Caco-2 (cell line): ENCODE measurements around the gene KCNAB1. TPM values are rescaled to one million over a fixed set of nuclear protein-coding genes. Genes with fewer than 3 reads are reported as not detected.

Source experiments
- BruUV-seq: library from RNA; stranded (reverse); fragments of 400-500 nt; replicated peaks from 2 replicates; lab custom pipeline; 2021; lab: Mats Ljungman, UMichigan
- CTCF ChIA-PET: fragments of 300-600 bp; sonication (Branson Sonifier 250); formaldehyde crosslinking; loops from one replicate; lab custom pipeline; 2022; ENCODE audit warnings: antibody characterized with exemption; lab: Charles Lee
- POLR2A ChIA-PET: fragments of 300-600 bp; sonication (Branson Sonifier 250); formaldehyde crosslinking; loops from one replicate; lab custom pipeline; 2022; ENCODE audit warnings: antibody characterized with exemption; lab: Charles Lee
- DNase-seq, 2 experiments: peaks; one replicate each; pipeline versions ENCODE4 v3.0.0 to v3.0.0-alpha.2; 2020 to 2022
- H3K27me3 ChIP-seq: replicated peaks from 2 replicates; pipeline ENCODE4 v1.6.0; 2011; ENCODE audit warnings: low read length; ENCODE audit not compliant: control insufficient read depth, insufficient read depth
- H3K36me3 ChIP-seq: 2 replicates; pipeline ENCODE4 v1.5.1; 2011; ENCODE audit warnings: low read length; ENCODE audit not compliant: control insufficient read depth, insufficient read depth
- H3K4me1 ChIP-seq: fragments of 250-450 bp; sonication (Bioruptor Pico); 2 replicates; pipeline ENCODE4 v1.5.1; 2020; ENCODE audit warnings: mild to moderate bottlenecking
- H3K4me3 ChIP-seq: 2 replicates; pipeline ENCODE4 v1.5.1; 2011; ENCODE audit warnings: low read depth, mild to moderate bottlenecking, control low read depth, low read length
- H3K9me3 ChIP-seq: fragments of 250-450 bp; sonication (Bioruptor Pico); 2 replicates; pipeline ENCODE4 v1.5.1; 2020; ENCODE audit warnings: mild to moderate bottlenecking, moderate library complexity
- H3K27ac Mint-ChIP-seq: one replicate; pipeline ENCODE4 v1.8.0; 2022; ENCODE audit warnings: mixed read lengths; ENCODE audit not compliant: unreplicated experiment
- H3K27me3 Mint-ChIP-seq: one replicate; pipeline ENCODE4 v1.8.0; 2022; ENCODE audit warnings: mixed read lengths; ENCODE audit not compliant: insufficient read depth, unreplicated experiment
- H3K36me3 Mint-ChIP-seq: one replicate; pipeline ENCODE4 v1.8.0; 2022; ENCODE audit warnings: mild to moderate bottlenecking, mixed read lengths; ENCODE audit not compliant: insufficient read depth, unreplicated experiment
- H3K4me1 Mint-ChIP-seq: one replicate; pipeline ENCODE4 v1.8.0; 2022; ENCODE audit warnings: low read depth, mixed read lengths; ENCODE audit not compliant: unreplicated experiment
- H3K4me3 Mint-ChIP-seq: one replicate; pipeline ENCODE4 v1.8.0; 2022; ENCODE audit warnings: mild to moderate bottlenecking, moderate library complexity, mixed read lengths; ENCODE audit not compliant: unreplicated experiment
- H3K9me3 Mint-ChIP-seq: one replicate; pipeline ENCODE4 v1.8.0; 2022; ENCODE audit warnings: mixed read lengths; ENCODE audit not compliant: unreplicated experiment
- CTCF ChIP-seq, 2 experiments: fragments of 200-600 bp in 1 of 2; IDR thresholded peaks; 1 replicate in 1 of 2; 2 replicates in 1 of 2; pipeline versions ENCODE4 v1.5.1 to v1.8.0; 2011 to 2022; ENCODE audit warnings: antibody characterized with exemption in 1 of 2, control low read depth in 1 of 2, inconsistent platforms in 1 of 2, low read depth in 1 of 2, low read length in 1 of 2, mild to moderate bottlenecking in 1 of 2, moderate library complexity in 1 of 2; ENCODE audit not compliant: insufficient read depth in 1 of 2, severe bottlenecking in 1 of 2, unreplicated experiment in 1 of 2
- intact Hi-C: fragments of 100-400 bp; cut with micrococcal nuclease; formaldehyde crosslinking; loops from one replicate; pipeline ENCODE4 v1.10.0; 2022; ENCODE audit not compliant: unreplicated experiment
- total RNA-seq: library from RNA; stranded (reverse); gene quantifications from 2 replicates; pipeline ENCODE4 v1.2.3, GENCODE V29; 2022

The KCNAB1 gene
- total RNA-seq, 1 experiment from 2014 or later = 0.14 TPM

- POLR2A ChIA-PET = no interaction called here
- CTCF ChIA-PET = no interaction called here
- H3K9me3 Mint-ChIP-seq = no peaks in the 10 kb centered on the region
- Histone ChIP-seq H3K9me3 (no peaks in the 10 kb centered on the region), H3K4me3 (no peak overlapping the region), H3K27me3 (no peaks in the 10 kb centered on the region; the same call in 1 of the 2 replicates), H3K4me1 (no peaks in the 10 kb centered on the region), H3K36me3 (no peaks in the 10 kb centered on the region)
- H3K4me3 Mint-ChIP-seq = no peak overlapping the region
- H3K27me3 Mint-ChIP-seq = peaks cover 20% of the 10 kb centered on the region
- H3K4me1 Mint-ChIP-seq = no peaks in the 10 kb centered on the region
- intact Hi-C loops = no loop called here
- BruUV-seq = no TSS peak
- no peak overlapping the region for H3K27ac Mint-ChIP-seq
- H3K36me3 Mint-ChIP-seq = no peaks in the 10 kb centered on the region
- DNase-seq = no peak
- no peak for TF ChIP-seq CTCF (IDR thresholded peaks at IDR 0.05; ENCODE audit: insufficient read depth in 1 of 2, low read depth in 1 of 2, low read length in 1 of 2, severe bottlenecking in 1 of 2, unreplicated experiment in 1 of 2)
Measured at GRCh38 chr3:156109989-156110388, 10.4 kb upstream of the KCNAB1 start.

DNA sequence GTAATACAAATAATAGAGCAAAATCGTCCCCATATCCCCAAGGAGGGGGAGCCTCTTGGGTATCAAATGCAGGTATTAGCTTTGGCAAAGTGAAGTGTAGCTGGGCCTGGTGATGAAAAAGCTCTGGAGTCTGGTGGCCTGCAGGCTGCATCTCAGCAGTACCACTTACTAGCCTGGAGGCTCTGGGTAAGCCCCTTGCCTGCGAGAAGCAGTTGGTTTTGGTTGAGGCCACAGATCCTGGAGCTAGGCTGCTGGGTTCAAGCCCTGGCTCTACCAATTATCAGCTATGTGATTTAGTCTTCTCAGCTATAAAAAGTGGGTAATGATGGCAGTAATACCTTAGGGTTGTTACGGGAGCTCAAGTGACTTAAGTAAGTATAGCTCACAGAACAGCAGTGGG is 6.1 kb downstream of the KCNAB1 start:
- no peak for DNase-seq
- Mint-ChIP-seq H3K9me3 (no peaks in the 10 kb centered on the region), H3K36me3 (no peaks in the 10 kb centered on the region), H3K27ac (no peak overlapping the region), H3K4me3 (no peak overlapping the region), H3K27me3 (peaks cover 14% of the 10 kb centered on the region), H3K4me1 (no peaks in the 10 kb centered on the region)
- Histone ChIP-seq H3K4me1 (no peaks in the 10 kb centered on the region), H3K27me3 (no peaks in the 10 kb centered on the region), H3K4me3 (no peak overlapping the region), H3K9me3 (no peaks in the 10 kb centered on the region), H3K36me3 (no peaks in the 10 kb centered on the region)
- no TSS peak for BruUV-seq
- TF ChIP-seq CTCF (IDR thresholded peaks at IDR 0.05; ENCODE audit: insufficient read depth in 1 of 2, low read depth in 1 of 2, low read length in 1 of 2, severe bottlenecking in 1 of 2, unreplicated experiment in 1 of 2) = no peak
- intact Hi-C loops = no loop called here
- CTCF ChIA-PET = no interaction called here
- POLR2A ChIA-PET = no interaction called here

DNA sequence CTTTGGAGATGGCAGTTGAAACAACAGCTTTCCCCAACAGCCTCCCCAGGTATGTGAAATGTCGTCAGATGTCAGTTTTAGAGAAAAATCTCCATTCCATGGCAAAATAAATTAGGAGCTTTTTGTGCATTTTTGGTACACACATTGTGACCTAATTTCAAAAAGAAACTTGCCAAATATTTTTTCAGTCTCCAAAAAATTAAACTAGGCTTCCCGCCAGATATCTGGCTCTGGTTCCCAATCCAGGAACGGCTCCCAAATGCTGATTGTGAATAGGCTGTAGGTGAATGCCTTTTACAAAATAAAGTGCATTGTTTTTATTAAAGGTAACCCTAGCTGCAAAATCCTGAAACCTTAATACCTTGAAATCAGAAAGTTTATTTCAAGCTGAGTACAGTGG is 10.9 kb downstream of the KCNAB1 start:
- no peak for DNase-seq
- Histone ChIP-seq H3K36me3 (no peaks in the 10 kb centered on the region), H3K4me3 (no peak overlapping the region), H3K9me3 (no peaks in the 10 kb centered on the region), H3K27me3 (no peaks in the 10 kb centered on the region), H3K4me1 (no peaks in the 10 kb centered on the region)
- Mint-ChIP-seq H3K36me3 (no peaks in the 10 kb centered on the region), H3K4me1 (no peaks in the 10 kb centered on the region), H3K27ac (no peak overlapping the region), H3K9me3 (no peaks in the 10 kb centered on the region), H3K27me3 (peaks cover 14% of the 10 kb centered on the region), H3K4me3 (no peak overlapping the region)
- POLR2A ChIA-PET = no interaction called here
- BruUV-seq = no TSS peak
- CTCF ChIA-PET = interaction anchor here (0.7 kb wide), 1 partner anchor 319 kb away, joined by 3 read pairs; no protein-coding TSS in a partner anchor
- TF ChIP-seq CTCF (IDR thresholded peaks at IDR 0.05; ENCODE audit: insufficient read depth in 1 of 2, low read depth in 1 of 2, low read length in 1 of 2, severe bottlenecking in 1 of 2, unreplicated experiment in 1 of 2) = no peak
- intact Hi-C loops = no loop called here
